GM18507 (cell line): ENCODE results near the gene SELENOI.
"Not testable (repeated sequence)": the region's sequence is repeated elsewhere in the genome, so short reads cannot be mapped to it uniquely, and the experiment has no call there.

ENCODE experiments used
- DNase-seq: peaks from one replicate; pipeline ENCODE4 v3.0.0; 2011; ENCODE audit warnings: low read depth; ENCODE audit not compliant: insufficient read length; ENCODE audit errors: extremely low spot score
- FAIRE-seq: peaks from 2 replicates; lab custom pipeline; 2011; peaks lifted over from hg19 to GRCh38; lab: Jason Lieb, UNC

Gene SELENOI

DNA sequence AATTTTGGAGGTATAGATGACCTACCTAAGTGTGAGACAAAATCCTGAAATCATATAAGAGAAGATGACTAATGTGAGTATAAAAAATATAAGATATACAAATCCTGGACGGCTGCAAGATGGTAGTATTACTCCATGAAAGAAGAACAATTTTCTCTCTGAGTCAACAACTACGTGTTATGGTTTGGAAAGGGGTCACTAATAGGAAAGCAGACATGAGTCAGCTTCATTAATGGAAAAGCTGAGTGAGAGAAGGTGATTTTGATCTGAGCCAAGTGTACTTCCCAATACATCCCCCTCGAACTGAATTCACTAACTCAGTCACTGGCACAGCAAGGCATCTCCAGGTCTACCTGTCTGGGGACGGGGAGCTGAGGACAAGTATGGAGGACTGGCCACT, 20.1 kb upstream of the SELENOI start:
- no peak for FAIRE-seq
- DNase-seq, result no peak

DNA sequence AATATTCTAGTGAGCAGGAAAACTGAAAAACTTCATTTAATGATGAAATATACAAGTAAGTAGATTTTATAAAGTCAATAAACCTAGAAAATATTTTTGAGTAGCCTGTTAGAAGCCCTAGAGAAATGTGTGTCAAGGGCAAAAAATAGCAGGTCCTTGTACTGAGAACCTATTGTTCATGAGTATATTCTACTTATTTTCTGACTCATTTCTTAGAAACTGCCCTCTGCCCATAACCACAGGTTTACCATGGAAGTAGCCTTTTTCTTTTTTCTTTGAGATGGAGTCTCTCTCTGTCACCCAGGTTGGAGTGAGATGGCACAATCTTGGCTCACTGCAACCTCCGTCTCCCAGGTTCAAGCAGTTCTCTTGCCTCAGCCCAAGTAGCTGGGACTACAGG, 19.4 kb upstream of the SELENOI start:
- FAIRE-seq (no peak), DNase-seq (no peak)

DNA sequence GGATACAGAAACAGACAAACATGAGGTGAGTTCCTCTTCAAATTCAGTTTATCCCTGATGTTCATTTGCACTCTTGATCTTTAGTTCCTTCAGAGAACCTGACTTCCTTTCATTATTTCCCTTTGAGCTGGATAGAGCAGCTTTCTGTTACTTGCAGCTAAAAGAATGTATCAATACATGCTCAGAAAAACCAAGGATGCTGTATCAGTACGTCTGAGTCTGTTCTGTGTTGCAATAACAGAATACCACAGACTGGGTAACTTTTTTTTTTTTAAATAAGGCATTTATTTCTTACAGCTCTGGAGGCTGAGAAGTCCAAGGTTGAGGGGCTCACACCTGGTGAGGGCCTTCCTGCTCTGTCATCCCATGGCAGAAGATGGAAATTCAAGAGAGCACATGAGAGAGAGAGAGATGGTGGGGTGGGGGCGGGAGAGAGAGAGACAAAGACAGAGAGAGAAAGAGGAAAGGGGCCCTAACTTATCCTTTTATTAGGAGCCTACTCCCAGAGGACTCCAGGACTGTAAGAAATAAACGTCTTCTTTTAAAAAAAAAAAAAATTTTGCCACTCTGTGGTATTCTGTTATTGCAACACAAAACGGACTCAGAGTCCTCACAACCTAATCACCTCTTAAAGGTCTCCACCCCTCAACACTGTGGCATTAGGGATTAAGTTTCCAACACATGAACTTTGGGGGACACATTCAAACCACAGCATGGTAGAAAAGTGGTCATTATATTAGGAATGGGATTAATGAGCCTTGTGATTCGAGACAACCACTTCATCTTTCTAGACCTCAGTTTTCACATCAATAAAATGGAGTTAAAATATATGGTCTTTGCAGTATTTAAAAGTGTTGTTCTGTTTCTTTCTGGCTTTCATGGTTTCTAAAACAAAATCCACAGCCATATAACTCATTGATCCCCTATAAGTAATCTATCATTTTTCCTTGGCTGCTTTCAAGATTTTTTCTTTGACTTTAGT, 18.4 kb upstream of the SELENOI start:
- FAIRE-seq (no peak), DNase-seq (no peak)

DNA sequence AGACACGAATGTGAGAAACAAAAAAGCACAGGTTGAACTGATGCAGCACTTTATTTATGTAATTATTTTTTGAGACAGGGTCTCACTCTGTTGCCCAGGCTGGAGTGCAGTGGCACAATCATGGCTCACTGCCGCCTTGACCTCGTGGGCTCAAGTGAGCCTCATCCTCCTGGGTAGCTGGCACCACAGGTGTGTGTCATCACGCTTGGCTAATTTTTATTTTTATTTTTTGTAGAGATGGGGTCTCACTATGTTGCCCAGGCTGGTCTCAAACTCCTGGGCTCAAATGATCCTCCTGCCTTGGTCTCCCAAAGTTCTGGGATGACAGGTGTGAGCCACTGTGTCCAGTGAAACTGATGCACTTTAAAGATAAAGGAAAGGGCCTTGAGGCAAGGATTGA, 16.9 kb upstream of the SELENOI start:
- not testable (repeated sequence) for FAIRE-seq, DNase-seq

DNA sequence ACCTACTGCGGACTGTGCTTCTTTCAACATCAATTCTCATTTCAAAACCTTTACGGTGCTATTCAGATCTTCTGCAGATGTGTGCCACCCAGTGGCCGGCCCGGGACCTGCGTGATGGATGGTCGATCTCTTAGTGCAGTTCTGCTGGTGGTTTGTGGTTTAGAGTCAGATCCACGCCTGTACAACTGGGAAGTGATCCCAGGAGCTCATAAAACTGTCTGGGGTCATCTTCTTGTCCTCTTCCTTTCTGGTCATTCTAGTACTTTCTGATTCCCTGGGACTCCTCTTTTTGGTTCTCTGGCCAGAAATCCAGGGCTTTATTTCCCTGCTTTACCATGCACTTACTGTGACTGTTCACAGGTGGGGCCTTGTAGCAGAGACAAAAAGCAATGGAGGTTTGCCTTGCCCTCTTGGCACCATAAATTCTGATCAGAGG, 15.8 kb upstream of the SELENOI start:
- DNase-seq (peak; percentile 60), FAIRE-seq (peak; percentile 87)

DNA sequence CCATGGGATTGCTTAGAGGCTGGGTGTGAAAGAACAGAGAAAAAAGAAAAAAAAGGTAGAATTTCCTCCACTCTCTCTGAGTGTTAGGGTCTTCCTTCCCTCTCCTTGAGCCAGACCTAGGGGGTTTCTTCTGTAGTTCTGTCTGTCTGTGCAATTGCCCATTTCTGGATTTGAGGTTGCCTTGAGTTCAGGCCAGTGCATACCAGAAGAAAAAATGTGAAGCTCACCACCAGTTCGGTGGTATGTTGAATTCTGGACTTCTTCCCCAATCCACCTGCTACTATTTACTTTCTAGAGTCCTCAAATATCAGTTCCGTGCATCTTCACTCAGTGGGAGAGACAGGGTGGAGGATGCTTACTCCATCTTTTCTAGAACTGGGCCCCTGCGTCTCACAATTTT, 15.3 kb upstream of the SELENOI start:
- no peak for FAIRE-seq
- no peak for DNase-seq

DNA sequence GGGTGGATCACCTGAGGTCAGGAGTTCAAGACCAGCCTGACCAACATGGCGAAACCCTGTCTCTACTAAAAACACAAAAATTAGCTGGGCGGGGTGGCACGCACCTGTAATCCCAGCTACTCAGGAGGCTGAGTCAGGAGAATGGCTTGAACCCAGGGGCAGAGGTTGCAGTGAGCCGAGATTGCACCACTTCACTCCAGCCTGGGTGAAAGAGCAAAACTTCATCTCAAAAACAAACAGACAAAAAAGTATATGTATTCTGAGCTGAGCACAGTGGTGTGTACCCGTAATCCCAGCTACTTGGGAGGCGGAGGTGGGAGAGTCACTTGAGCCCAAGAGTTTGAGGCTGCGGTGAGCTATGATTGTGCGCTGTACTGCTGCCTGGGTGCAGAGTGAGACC, 14.6 kb upstream of the SELENOI start:
- not testable (repeated sequence) for DNase-seq, FAIRE-seq

DNA sequence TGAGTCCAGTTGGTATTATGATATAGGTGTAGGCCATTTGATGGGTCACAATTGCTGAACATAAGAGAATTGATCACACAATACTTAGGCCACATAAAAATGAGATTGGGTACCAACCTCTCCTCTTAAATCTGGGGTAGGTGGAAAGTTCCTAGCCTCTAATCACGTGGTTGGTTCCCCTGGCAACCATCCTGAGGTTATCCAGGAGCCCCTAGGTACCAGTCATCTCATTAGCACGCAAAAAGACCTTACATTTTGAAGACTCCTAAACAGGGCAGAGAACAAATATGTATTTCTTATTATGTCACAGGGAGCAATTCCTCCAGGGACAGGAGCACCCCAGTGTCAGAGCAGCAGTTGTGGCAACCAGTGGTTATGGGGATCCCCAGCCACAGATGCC, 12.7 kb upstream of the SELENOI start:
- DNase-seq (no peak), FAIRE-seq (no peak)

DNA sequence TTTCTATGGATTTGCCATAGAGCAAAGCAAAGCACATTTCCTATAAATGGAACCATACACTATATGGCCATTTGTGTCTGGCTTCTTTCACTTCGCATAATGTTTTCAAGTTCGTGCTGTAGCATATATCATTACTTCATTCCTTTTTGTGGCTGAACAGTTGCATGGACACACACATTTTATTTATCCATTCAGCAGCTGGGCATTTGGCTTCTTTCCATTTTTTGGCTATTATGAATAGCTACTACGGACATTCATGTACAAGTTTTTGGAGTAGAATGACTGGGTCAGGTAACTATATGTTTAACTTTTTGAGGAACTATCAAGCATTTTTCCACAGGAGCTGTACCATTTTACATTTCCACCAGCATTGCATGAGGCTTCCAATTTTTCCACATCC, 10.7 kb upstream of the SELENOI start:
- no peak for FAIRE-seq
- DNase-seq, result no peak

DNA sequence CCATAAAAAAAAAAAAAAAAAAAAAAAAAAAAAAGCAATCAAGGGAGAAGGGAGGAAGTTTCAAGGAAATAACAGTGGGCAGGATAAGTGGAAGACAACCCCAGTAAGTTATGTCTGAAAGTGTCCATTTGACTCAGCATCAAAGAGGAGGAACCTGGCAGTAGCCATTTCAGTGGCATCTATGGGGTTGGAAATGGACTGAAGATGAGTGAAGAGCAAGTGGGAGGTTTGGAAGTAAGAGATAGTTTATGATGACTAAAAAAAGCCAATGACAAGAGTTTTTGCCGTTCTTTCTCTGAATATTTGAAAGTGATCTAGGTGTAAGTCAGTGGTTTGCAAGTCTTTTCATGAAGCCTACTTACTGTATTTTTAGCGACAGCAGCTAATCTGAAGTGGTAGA, 9.2 kb upstream of the SELENOI start:
- no peak for FAIRE-seq

DNA sequence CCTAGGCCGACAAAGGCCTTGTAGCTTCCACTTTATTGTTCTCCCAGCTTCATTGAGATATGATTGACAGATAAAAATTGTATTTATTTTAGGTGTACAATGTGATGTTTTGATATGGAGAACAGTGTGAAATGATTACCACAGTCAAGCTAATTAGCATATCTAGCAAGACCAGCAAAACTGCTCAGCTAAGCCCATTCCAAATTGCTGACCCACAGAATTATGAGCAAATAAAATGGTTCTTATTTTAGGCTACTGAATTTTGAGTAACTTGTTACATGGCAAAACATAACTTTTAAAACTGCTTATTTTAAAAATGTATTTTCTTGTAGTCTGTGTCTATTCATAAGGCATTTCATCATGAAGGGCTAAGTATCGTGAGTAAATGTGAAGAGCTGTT, 8.6 kb upstream of the SELENOI start:
- no peak for DNase-seq
- no peak for FAIRE-seq

More for the DNA sequence above, 9.2 kb upstream of the SELENOI start:
- no peak for DNase-seq

DNA sequence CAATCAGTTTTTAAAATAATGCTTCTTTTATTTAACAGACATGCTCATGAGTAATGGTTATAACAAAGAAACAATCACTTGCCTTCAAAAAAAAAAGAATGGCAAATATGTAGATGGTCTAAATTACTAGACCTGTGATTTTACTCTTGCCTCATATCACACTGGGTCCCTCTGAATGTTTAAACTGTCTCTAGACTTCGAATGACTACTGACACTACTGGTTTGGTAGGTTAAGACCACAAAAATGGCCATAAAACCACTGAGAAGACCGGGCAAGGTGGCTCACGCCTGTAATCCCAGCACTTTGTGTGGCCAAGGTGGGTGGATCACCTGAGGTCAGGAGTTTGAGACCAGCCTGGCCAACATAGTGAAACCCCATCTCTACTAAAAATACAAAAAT, 5.1 kb upstream of the SELENOI start:
- no peak for FAIRE-seq

DNA sequence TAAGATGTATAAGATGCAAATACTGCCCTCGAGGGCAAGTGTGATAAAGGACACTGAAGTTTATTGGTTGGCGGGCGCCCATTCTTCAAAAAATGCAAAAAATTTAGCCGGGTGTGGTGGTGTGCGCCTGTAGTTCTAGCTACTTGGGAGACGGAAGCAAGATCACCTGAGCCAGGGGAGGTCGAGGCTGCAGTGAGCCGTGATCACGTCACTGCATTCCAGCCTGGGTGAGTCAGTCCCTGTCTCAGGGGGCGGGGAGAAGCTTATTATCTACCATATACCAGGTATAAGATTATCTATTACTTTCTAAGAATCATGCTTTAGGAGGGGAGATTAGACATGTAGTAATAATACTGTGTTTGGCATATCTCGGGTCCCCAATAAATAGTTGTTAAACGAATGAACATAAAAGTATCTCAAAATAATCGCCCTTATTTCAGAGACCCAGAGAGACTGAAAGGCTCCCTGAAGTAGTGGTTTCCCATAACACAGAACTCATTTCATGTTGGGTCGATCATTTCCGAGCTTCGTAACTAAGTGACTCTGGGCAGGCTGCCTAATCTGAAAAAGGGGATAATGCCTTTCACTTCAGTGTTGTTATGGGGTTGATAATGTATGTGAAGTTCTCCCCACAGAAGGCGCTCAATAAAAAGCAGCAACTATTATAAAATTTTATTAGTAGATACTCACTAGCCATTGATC, 1.2 kb upstream of the SELENOI start:
- FAIRE-seq, result no peak
- no peak for DNase-seq

More for the DNA sequence above, 5.1 kb upstream of the SELENOI start:
- no peak for DNase-seq

DNA sequence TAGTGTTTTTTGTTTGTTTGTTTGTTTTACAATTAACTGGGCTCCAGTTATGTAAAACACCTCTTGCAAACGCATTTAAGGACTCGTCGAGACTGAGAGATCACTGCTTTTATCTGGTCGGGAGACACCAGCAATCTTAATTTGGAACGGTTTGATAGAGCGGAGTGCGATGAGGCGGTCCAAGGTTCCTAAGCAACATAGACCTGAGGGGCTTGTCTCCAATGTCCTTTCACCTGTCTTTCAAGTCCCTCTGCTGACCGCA, 729 bp upstream of the SELENOI start:
- DNase-seq (no peak), FAIRE-seq (no peak)

DNA sequence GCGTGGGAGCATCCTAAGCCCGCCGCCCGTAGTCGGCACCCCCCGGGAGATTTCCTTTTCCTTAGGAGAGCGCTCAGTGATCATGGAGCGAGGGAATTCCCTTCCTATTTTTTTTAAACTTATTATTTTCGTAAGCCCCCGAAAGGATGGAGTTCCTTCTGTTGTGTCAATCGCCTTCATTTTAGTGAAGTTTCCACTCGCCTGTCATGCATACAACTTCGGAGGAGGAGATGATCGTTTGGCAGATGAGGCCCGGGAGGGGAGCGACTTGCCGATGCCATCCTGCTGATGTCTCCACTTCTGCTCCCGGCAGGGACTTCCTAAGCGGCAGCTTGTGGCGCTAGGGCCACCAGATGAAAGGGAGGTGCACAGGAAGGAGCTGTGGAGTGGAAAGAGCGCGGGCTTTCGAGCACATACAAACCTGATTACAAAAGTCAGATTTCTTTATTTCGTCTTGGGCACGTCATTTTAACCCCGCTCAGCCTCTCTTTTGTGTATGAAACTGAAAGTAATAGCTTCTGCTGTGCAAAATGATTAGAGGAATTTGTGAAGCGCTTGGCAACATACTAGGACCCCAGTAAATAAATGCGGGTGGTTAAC, 611 bp downstream of the SELENOI start, which contains the start of gene ADGRF3:
Gene ADGRF3 (minus strand): TSS at position 336 of the 600 bp plus-strand sequence. CDS start 555 bp downstream, outside the sequence.
- peak; percentile 70 for FAIRE-seq
- no peak for DNase-seq

DNA sequence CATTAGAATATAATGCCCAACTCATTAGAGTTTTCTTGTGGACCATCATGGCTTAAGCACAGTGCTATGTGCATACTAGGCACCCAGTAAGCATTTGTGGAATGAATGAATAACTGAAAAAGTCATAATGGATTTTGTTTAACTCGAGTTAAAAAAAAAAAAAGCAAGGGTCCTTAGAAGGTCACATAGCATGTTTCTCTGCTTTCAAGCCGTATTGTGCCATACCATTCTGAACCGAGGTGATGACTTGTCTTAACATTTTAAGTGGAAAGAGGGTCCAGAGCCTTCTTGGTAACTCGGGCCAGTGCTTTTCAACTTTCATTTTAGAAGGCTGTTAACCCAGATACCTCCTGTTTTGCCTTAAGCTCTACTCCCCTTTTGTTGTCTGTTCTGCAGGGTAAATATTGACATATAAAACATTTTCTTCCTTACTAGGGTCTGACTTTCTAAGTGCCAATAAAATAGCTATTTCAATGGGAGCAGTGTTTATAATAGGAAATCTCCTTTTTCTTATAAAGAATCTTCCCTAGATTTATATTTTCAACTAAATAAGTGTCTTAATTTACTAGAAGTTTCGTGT, 1.4 kb downstream of the SELENOI start:
- FAIRE-seq (no peak), DNase-seq (no peak)

DNA sequence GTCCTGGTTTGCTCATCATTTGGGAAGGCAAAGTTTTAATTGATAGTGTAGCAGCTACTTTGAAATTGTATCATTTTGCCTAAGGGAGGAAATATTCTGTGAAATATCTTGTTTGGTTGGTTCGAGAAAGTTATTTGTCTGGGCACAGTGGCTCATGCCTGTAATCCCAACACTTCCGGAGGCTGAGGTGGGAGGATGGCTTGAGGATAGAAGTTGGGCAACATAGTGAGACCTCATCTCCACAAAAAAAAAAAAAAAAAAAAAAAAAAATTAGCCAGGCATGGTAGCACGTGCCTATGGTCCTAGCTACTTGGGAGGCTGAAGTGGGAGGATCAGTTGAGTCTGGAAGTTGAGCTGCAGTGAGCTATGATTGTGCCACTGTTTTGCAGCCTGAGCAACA, 3.7 kb downstream of the SELENOI start:
- DNase-seq (no peak), FAIRE-seq (no peak)

DNA sequence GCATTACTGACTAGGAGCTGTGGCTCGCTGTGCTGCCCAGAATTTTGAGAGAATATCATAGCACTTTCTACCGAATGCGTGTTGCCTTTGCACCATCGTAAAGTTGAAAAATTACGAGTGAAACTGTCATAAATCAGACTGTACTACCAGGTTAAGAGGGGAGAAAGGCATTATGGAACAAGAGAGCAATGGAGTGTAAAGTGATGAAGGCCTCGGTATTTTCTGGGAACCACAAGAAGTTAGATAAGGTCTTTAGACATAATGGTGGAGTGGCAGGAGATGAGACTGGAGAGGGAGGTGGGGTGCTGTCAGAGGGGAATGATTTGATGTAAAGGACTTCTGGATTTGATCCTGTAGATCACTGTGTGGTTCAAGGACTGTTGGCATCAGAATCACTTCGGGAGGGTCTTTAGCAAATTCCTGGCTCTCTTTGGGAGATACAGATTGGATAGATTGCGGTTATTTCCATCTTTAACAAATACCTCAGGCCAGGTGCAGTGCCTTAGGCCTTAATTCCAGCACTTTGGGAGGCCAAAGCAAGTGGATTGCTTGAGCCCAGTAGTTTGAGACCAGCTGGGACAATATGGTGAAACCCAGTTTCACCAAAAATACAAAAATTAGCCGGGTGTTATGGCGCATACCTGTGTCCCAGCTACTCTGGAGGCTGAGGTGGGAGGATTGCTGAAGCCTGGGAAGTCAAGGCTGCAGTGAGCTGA, 5.6 kb downstream of the SELENOI start:
- no peak for DNase-seq

DNA sequence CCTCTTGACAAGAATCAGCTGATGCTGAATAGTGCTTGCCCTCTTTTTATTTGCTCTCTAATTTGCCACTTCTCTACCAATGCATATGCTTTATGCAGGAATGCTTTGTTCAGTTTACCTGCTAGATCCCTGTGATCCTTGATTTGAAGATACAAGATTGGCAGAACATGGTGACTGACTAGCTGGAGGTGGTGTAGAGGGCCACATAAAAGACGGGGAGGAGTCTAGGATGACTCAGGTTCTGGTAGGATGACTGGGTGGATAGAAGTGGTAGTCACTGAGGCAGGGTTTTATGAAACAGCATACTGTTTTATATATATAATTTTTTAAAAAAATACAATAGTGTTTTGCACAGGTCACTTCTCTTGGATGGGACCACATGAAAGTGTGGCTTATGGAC, 6.9 kb downstream of the SELENOI start:
- FAIRE-seq (no peak), DNase-seq (no peak)

More for the DNA sequence above, 5.6 kb downstream of the SELENOI start:
- no peak for FAIRE-seq
